IPS-NIHi7 (cell line): ENCODE data around the gene UBE2J1.

Source experiments
- DNase-seq: peaks from one replicate; pipeline ENCODE4 v3.0.0; 2012; ENCODE audit warnings: mixed read lengths; ENCODE audit errors: extremely low spot score

The UBE2J1 gene

GRCh38 chr6:89364586-89364985 is 12.1 kb upstream of the UBE2J1 start:
- DNase-seq, result no peak

- no peak for DNase-seq
Measured at GRCh38 chr6:89361171-89361570, 8.6 kb upstream of the UBE2J1 start.

GRCh38 chr6:89360415-89360999 is 8.0 kb upstream of the UBE2J1 start:
- no peak for DNase-seq

DNA sequence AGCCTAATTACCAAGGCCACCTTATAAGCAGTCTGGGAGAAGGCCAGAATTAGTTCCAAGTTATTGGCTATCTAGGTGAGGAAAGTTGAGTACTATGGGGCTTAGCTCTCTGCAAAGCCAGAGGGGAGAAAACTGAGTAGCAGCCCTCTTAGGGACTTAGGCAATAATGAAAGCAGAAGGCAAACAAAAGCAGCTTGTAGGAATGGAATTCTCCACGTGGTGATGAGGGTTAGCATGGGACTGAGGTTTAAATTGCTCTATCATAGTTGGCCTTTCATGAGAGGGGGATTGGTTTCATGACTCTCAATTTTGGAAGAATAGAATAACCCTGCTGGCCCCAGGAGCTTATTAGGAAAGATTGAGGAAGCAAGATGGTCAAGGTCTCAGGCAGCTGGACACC is 7.0 kb upstream of the UBE2J1 start:
- DNase-seq, result no peak

DNA sequence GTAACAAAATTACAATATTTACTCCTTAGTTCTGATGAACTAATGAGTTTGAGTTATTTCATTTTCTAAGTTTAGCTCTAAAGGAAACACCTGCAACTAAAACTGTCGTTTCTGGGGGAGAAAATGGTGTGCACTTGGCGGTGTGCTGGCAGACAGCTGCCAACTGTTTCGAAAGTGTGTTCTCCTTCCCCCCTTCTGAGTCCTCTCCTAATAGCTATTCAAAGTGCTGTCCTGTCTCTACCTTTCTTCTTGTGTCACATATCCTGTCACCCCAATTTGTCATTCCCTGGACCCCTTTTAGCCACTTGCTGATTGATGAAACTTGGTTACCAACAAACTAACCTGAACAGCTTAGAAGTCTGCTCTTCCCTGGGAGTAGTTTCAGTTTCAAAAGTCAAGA is 4.9 kb upstream of the UBE2J1 start:
- no peak for DNase-seq

GRCh38 chr6:89356642-89357170 is 4.2 kb upstream of the UBE2J1 start:
- DNase-seq, result no peak

DNA sequence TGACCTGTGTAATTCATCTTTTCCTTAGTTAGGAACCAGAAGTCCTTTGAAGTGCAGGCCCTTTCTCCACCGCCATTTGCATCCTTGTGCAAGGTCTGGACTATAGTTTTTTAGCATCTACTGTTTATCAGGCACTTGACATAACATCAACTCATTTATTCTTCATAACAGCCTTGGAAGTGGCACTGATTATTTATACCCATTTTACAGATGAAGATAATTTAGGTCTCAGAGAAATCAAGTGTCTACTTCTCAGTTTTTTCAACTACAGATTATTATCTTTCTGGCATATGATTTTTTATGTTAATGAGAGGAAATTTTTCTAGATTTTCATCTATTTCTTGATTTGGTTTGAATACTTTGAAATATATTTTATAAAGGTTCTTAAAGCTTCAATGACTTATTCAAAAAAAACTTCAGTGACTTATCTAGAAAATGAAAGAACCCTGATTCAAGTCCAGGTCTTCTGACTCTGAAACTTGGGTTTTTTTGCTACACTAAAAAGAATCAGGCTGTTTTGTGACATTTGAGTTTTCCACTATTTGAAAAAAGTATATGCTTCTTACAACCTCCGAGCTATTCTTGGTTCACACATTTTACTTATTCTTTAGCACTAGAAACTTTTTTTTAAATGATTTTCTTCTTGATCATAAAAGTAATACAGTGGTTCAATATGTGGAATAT is 3.1 kb upstream of the UBE2J1 start:
- no peak for DNase-seq

GRCh38 chr6:89353702-89354392 is 1.3 kb upstream of the UBE2J1 start:
- DNase-seq, result no peak

- DNase-seq, result no peak
Measured at GRCh38 chr6:89353118-89353556, 615 bp upstream of the UBE2J1 start.

GRCh38 chr6:89351671-89352277 is 748 bp downstream of the UBE2J1 start:
- DNase-seq, result no peak

DNA sequence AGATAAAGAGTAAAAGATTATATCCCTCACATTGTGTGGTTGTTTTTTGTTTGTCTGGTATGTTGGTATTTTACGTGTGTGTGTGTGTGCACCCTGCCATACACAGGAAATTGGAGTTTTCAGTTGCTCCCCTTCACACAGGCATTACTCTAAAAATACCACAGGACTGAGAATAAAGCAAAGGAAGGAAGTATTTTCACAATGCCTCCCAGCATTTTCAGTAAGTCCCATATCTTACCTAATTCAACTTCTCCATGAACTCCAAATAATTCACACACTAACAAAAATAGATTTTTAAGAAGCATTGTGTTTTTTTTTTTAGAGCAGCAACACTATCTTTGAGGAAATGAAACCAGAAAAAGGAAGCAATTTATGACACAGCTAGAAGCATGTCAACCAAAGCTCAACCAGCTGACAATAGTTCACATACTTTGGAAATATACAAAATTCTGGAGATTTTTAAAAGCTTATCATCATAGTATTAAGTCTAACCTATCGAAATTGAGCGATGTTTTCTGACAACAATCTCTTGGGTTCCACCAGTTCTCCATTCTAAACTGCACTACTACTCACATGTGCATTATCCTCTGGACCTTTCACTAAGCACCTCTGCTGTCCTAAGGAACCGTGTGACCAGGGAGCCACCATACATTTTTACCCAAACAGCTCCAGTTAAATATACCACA is 2.1 kb downstream of the UBE2J1 start:
- no peak for DNase-seq

- DNase-seq, result no peak
Measured at GRCh38 chr6:89348372-89348771, 4.2 kb downstream of the UBE2J1 start.

- DNase-seq, result no peak
Measured at GRCh38 chr6:89347825-89348224, 4.7 kb downstream of the UBE2J1 start.

- DNase-seq, result peak; percentile 50
Measured at GRCh38 chr6:89346433-89346832, 6.1 kb downstream of the UBE2J1 start.

- no peak for DNase-seq
Measured at GRCh38 chr6:89339565-89339964, 13.0 kb downstream of the UBE2J1 start.

GRCh38 chr6:89335164-89335563 is 17.4 kb downstream of the UBE2J1 start:
- DNase-seq, result no peak

- no peak for DNase-seq
Measured at GRCh38 chr6:89330910-89331309, 21.6 kb downstream of the UBE2J1 start.

- DNase-seq, result no peak
Measured at GRCh38 chr6:89328976-89329375, 23.5 kb downstream of the UBE2J1 start.

DNA sequence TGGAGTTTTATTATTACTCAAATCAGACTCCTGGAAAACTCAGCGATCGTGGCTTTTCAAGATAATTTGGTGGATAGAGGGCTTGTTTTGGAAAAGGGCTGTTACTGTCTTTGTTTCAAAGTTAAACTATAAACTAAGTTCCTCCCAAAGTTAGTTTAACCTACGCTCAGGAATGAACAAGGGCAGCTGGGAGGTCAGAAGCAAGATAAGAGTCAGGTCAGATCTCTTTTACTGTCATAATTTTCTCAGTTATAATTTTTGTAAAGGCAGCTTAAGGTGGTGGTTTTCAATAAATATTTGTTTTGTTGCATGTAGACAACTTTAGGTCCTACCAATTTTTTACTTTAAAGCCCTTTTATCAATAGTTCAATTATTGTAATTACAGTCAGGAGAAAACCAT is 28.2 kb downstream of the UBE2J1 start:
- DNase-seq, result no peak

- DNase-seq, result no peak
Measured at GRCh38 chr6:89323511-89323971, 29.0 kb downstream of the UBE2J1 start.

GRCh38 chr6:89321131-89321970 is 31.2 kb downstream of the UBE2J1 start:
- no peak for DNase-seq
